HG03575 (cell line): ENCODE data around the gene RPS6KL1.

ENCODE experiments used
- ATAC-seq: cut with Tn5 transposase; IDR thresholded peaks from one replicate; pipeline ENCODE4 v1.9.1; 2021; ENCODE audit not compliant: unreplicated experiment, insufficient number of reproducible peaks, low FRiP score; ENCODE audit errors: extremely low read depth

Gene RPS6KL1

GRCh38 chr14:74922752-74923401, at the start of gene RPS6KL1:
Gene RPS6KL1 (minus strand): TSS chr14:74923260. CDS start chr14:74921541, 1,719 bp downstream.
- no peak for ATAC-seq

- no peak for ATAC-seq
Observed at GRCh38 chr14:74968811-74969210, 45.8 kb upstream of the RPS6KL1 start.

- no peak for ATAC-seq
Observed at GRCh38 chr14:74965486-74966153, 42.6 kb upstream of the RPS6KL1 start.

GRCh38 chr14:74964787-74965485, 41.9 kb upstream of the RPS6KL1 start:
- no peak for ATAC-seq

- ATAC-seq, result no peak
Observed at GRCh38 chr14:74963705-74964271, 40.7 kb upstream of the RPS6KL1 start.

- ATAC-seq, result no peak
Observed at GRCh38 chr14:74963178-74963704, 40.2 kb upstream of the RPS6KL1 start.

- ATAC-seq, result no peak
Observed at GRCh38 chr14:74962493-74962892, 39.4 kb upstream of the RPS6KL1 start.

- no peak for ATAC-seq
Observed at GRCh38 chr14:74962046-74962445, 39.0 kb upstream of the RPS6KL1 start.

- no peak for ATAC-seq
Observed at GRCh38 chr14:74961238-74961911, 38.3 kb upstream of the RPS6KL1 start.

GRCh38 chr14:74960736-74961135, 37.7 kb upstream of the RPS6KL1 start:
- no peak for ATAC-seq

- ATAC-seq, result no peak
Observed at GRCh38 chr14:74959596-74960180, 36.6 kb upstream of the RPS6KL1 start.

- ATAC-seq, result no peak
Observed at GRCh38 chr14:74956280-74957072, 33.4 kb upstream of the RPS6KL1 start.

- ATAC-seq, result no peak
Observed at GRCh38 chr14:74956027-74956279, 32.9 kb upstream of the RPS6KL1 start.

- ATAC-seq, result no peak
Observed at GRCh38 chr14:74955229-74956026, 32.4 kb upstream of the RPS6KL1 start, which contains the start of gene PGF. Gene PGF (minus strand): TSS chr14:74955597. CDS start chr14:74955242, 355 bp downstream.

- ATAC-seq, result no peak
Observed at GRCh38 chr14:74954947-74955228, 31.8 kb upstream of the RPS6KL1 start.

GRCh38 chr14:74954232-74954946, 31.3 kb upstream of the RPS6KL1 start:
- ATAC-seq, result no peak

- ATAC-seq, result no peak
Observed at GRCh38 chr14:74953686-74954085, 30.6 kb upstream of the RPS6KL1 start.
